Sigmoid colon (tissue), 7 donors: ENCODE data around the gene KCNK6. TPM values are rescaled to one million over a fixed set of nuclear protein-coding genes. Genes with fewer than 3 reads are reported as not detected.

Experiments used
- DNase-seq: peaks from one replicate; pipeline ENCODE4 v3.0.0-alpha.2; 2019
- H3K27ac ChIP-seq, 4 donors: fragments of 200-600 bp; sonication (generic); one replicate each; pipeline ENCODE4 v1.5.1; 2016 to 2019; ENCODE audit warnings: mild to moderate bottlenecking in 1 of 4
- H3K27me3 ChIP-seq, 3 donors: fragments of 200-600 bp; sonication (generic); one replicate each; pipeline ENCODE4 v1.5.1; 2019; ENCODE audit warnings: mild to moderate bottlenecking in 1 of 3
- H3K36me3 ChIP-seq, 4 donors: fragments of 200-600 bp; sonication (generic); one replicate each; pipeline ENCODE4 v1.5.1; 2016 to 2019
- H3K4me1 ChIP-seq, 4 donors: fragments of 200-600 bp; sonication (generic); one replicate each; pipeline ENCODE4 v1.5.1; 2017 to 2019
- H3K4me3 ChIP-seq, 4 donors: fragments of 200-600 bp; sonication (generic); one replicate each; pipeline ENCODE4 v1.5.1; 2017 to 2019; ENCODE audit warnings: mild to moderate bottlenecking in 2 of 4, moderate library complexity in 1 of 4
- H3K9me3 ChIP-seq, 4 donors: fragments of 200-600 bp in 3 of 4; sonication (generic) in 3 of 4; one replicate each; pipeline versions ENCODE4 v1.5.1 to v1.6.1; 2013 to 2019
- EP300 ChIP-seq, 4 donors: sonication (generic); formaldehyde crosslinking; IDR thresholded peaks; one replicate each; pipeline ENCODE4 v1.6.1; 2017; ENCODE audit warnings: antibody characterized with exemption in 4 of 4
- POLR2A ChIP-seq, 2 donors: fragments of 450-650 bp; IDR thresholded peaks; one replicate each; pipeline ENCODE4 v1.6.1; 2016; ENCODE audit warnings: antibody characterized with exemption in 2 of 2, mild to moderate bottlenecking in 2 of 2, moderate library complexity in 2 of 2
- POLR2AphosphoS5 ChIP-seq, 4 donors: sonication (generic); formaldehyde crosslinking; IDR thresholded peaks; one replicate each; pipeline ENCODE4 v1.6.1; 2017; ENCODE audit warnings: antibody characterized with exemption in 4 of 4
- WGBS, 2 donors: extraction: QIAGEN DNeasy Blood & Tissue Kit; methylation state at CpG; one replicate each; pipeline ENCODE4 v1.1.7; 2013; 5-methylcytosine and 5-hydroxymethylcytosine counted together
- intact Hi-C: fragments of 100-400 bp; cut with DNase I; formaldehyde crosslinking; loops from one replicate; pipeline ENCODE4 v1.15.1; 2023
- polyA plus RNA-seq, 3 donors: library from polyadenylated mRNA; stranded (reverse); fragments of 200-250 nt; gene quantifications; one replicate each; pipeline ENCODE4 v1.2.3, GENCODE V29; 2013
- total RNA-seq, 4 donors: library from RNA; depleted of rRNA; stranded (reverse); fragments of >200 nt; gene quantifications; one replicate each; pipeline ENCODE4 v1.1.0, GENCODE V29; 2016
- TF ChIP-seq, protein P1 (sequence below), 4 experiments: fragments of 450-650 bp in 3 of 4; fragments of 200-600 bp in 1 of 4; IDR thresholded peaks; one replicate each; pipeline ENCODE4 v1.5.1; 2016 to 2019; ENCODE audit warnings: antibody characterized with exemption in 4 of 4, mild to moderate bottlenecking in 3 of 4, moderate library complexity in 2 of 4
- donor health status: healthy with polysubstance abuse.
- donor health status: Bipolar disorder and iron deficiency.
- donor health status: healthy.

The KCNK6 gene
- total RNA-seq (10 to 100 TPM in 3 of 4 donors, 1 to 10 TPM in 1; 6.6 to 24.6 (median 14.2) TPM), polyA plus RNA-seq (10 to 100 TPM in 1 of 3 donors, 1 to 10 TPM in 2; 5.4 to 20.6 (median 6.0) TPM)

DNA sequence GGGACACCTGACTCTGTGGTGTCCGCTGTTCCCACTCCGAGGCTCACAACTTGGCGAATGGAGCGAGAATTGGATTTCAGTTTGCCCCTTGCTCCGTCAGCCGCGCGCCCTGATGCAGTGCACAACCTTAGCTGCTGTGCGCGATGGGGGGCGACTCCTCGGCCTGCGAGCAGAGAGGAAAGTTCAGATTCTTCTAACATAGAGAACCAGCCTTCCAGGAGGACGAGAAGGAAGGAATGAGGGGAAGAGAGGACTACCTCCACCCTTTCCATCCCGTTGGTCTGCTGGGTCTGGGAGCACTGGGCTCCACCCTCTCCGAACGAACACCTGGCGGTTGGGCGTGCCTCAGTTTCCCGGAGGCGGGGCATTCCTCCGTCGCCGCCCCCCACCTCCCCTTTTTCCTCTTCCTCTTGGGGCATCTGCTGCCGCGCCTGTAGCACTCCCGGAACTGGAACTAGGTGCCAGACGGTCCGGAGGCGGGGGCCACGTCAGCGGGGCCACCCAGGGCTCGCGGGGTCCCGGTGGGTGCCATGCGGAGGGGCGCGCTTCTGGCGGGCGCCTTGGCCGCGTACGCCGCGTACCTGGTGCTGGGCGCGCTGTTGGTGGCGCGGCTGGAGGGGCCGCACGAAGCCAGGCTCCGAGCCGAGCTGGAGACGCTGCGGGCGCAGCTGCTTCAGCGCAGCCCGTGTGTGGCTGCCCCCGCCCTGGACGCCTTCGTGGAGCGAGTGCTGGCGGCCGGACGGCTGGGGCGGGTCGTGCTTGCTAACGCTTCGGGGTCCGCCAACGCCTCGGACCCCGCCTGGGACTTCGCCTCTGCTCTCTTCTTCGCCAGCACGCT lies at the start of gene KCNK6:
Gene KCNK6, plus strand, starts transcription at position 425 of the 838 bp plus-strand sequence. Its CDS starts 106 bp downstream, at position 531.
- H3K4me3 ChIP-seq, result peak within 1 kb of the TSS; percentile 55 to 96 (median 64)
- H3K27me3 ChIP-seq, result no peaks in the 10 kb centered on the region
- H3K36me3 ChIP-seq, result peaks cover 0 to 5% (median 0%) of the 10 kb centered on the region in 4 donors
- intact Hi-C loops, result no loop called here
- peaks cover 0 to 72% (median 65%) of the 10 kb centered on the region in 4 donors for H3K4me1 ChIP-seq
- WGBS, 2 donors, result 2 to 4% methylated on average over 76 of the region's 76 CpGs
- H3K27ac ChIP-seq, result peak within 1 kb of the TSS; percentile 78 to 98 (median 91)
- H3K9me3 ChIP-seq, result no peaks in the 10 kb centered on the region
- no peak for DNase-seq
- TF ChIP-seq POLR2AphosphoS5 (IDR thresholded peaks at IDR 0.05) (peak; percentile 44 to 68 (median 66)), EP300 (IDR thresholded peaks at IDR 0.05) (no peak), POLR2A (IDR thresholded peaks at IDR 0.05) (peak; percentile 26 to 29)
- TF ChIP-seq, protein P1, sequence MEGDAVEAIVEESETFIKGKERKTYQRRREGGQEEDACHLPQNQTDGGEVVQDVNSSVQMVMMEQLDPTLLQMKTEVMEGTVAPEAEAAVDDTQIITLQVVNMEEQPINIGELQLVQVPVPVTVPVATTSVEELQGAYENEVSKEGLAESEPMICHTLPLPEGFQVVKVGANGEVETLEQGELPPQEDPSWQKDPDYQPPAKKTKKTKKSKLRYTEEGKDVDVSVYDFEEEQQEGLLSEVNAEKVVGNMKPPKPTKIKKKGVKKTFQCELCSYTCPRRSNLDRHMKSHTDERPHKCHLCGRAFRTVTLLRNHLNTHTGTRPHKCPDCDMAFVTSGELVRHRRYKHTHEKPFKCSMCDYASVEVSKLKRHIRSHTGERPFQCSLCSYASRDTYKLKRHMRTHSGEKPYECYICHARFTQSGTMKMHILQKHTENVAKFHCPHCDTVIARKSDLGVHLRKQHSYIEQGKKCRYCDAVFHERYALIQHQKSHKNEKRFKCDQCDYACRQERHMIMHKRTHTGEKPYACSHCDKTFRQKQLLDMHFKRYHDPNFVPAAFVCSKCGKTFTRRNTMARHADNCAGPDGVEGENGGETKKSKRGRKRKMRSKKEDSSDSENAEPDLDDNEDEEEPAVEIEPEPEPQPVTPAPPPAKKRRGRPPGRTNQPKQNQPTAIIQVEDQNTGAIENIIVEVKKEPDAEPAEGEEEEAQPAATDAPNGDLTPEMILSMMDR (IDR thresholded peaks at IDR 0.05), result no peak

DNA sequence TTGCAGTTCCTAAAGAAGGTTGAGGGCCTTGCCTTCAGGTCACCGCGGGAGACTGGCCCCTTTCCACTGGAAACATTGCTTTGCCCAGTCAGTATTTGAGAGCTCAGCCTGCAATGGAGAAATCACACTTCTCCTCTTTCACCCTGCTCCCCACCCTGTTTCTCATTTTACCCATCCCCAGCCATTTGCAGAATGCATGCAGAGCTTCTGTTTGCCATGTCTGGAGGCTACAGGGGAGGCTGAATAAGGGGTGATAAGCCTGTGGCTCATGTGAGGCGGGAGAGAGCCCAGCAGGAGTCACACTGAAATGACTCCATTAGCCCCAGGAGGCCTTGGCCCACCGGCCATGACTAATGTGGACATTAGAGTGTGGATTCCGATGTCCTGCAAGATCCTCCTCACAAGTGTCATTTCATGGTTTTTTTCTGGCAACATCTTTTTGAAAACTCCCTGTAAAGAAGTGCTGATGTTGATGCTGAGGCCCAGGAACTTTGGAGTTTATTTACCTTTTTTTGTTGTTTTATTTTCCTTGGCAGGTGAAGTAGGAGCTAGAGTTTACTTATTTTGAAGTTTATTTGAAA lies 49.0 kb upstream of the KCNK6 start:
- intact Hi-C loops, result no loop called here
- H3K4me3 ChIP-seq, result no peak overlapping the region
- no peaks in the 10 kb centered on the region for H3K36me3 ChIP-seq
- H3K9me3 ChIP-seq, result no peaks in the 10 kb centered on the region
- no peaks in the 10 kb centered on the region for H3K27me3 ChIP-seq
- peaks cover 0 to 44% (median 35%) of the 10 kb centered on the region in 4 donors for H3K4me1 ChIP-seq
- DNase-seq, result no peak
- no peak for TF ChIP-seq POLR2A (IDR thresholded peaks at IDR 0.05)
- H3K27ac ChIP-seq, result peak overlapping the region in 2 of 4 donors; percentile 25 to 42
- 68 to 89% methylated on average over 5 of the region's 5 CpGs for WGBS, 2 donors

DNA sequence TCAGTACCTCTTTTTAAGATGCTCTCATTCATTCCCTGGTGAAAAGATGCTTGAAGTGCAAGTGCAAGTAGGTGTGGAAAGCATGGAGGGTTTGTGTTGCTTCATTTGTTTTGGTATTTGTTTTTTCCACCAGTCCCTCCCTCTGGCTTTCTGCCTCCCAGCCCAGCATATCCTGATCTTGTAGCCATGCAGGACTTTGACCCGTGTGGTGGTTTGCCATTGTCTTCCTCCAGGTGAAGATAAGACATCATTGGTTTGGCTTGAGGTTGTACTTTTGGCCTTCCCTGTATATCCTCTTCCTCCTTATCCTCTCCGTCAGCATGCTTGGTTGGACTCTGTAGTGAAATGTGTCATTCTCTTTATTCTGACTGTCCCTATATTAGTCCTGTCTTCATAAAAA lies 46.1 kb upstream of the KCNK6 start:
- Histone ChIP-seq H3K9me3 (no peaks in the 10 kb centered on the region), H3K4me3 (no peak overlapping the region), H3K4me1 (peaks cover 0 to 55% (median 49%) of the 10 kb centered on the region in 4 donors), H3K27me3 (no peaks in the 10 kb centered on the region), H3K27ac (peak overlapping the region in 3 of 4 donors; percentile 38 to 61 (median 57)), H3K36me3 (no peaks in the 10 kb centered on the region)
- 15 to 61% methylated on average over 2 of the region's 2 CpGs for WGBS, 2 donors
- TF ChIP-seq, protein P1 (IDR thresholded peaks at IDR 0.05), result no peak
- TF ChIP-seq POLR2AphosphoS5 (IDR thresholded peaks at IDR 0.05) (no peak), EP300 (IDR thresholded peaks at IDR 0.05) (no peak), POLR2A (IDR thresholded peaks at IDR 0.05) (no peak)
- intact Hi-C loops, result no loop called here
- peak; percentile 28 for DNase-seq

DNA sequence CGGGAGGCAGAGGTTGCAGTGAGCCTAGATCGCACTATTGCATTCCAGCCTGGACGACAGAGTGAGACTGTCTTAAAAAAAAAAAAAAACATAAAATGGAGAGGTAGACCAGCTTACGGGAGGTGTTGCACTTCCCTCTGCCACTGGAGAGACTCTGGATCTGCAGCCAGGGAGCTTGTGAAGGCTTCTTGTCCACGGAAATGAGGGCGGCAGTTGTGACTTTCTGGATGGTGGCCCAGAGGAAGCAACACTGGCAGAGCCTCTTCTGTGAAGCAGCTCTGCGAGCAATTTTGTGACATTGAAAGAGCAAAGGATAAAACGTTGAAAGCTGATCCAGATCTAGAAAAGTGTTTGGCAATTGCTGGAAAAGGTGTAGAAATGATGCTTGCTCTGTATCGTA lies 44.9 kb upstream of the KCNK6 start:
- peaks cover 0 to 59% (median 56%) of the 10 kb centered on the region in 4 donors for H3K4me1 ChIP-seq
- no peak for DNase-seq
- H3K36me3 ChIP-seq, result no peaks in the 10 kb centered on the region
- H3K4me3 ChIP-seq, result no peak overlapping the region
- 20 to 62% methylated on average over 9 of the region's 9 CpGs for WGBS, 2 donors
- TF ChIP-seq POLR2A (IDR thresholded peaks at IDR 0.05) (no peak), POLR2AphosphoS5 (IDR thresholded peaks at IDR 0.05) (no peak)
- H3K27me3 ChIP-seq, result no peaks in the 10 kb centered on the region
- no peaks in the 10 kb centered on the region for H3K9me3 ChIP-seq
- intact Hi-C loops, result no loop called here
- peak overlapping the region in 2 of 4 donors; percentile 38 to 61 for H3K27ac ChIP-seq

DNA sequence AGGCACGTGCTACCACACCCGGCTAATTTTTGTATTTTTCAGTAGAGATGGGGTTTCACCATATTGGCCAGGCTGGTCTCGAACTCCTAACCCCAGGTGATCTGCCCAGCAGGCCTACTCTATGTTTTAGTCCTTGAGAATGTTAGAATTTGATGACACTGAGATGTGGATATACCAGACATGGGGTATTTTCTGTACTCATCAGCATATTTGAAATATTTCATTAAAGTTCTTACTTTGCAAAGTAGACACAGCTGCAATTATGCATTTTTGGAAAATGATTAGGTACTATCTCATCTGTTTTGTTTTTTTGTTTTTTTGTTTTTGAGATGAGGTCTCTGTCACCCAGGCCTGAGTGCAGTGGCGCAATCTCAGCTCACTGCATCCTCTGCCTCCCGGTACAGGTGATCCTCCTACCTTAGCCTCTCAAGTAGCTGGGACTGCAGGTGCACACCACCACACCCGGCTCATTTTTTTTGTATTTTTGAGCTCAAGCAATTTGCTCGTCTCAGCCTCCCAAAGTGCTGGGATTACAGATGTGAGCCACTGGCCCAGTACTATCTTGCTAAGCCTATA lies 42.6 kb upstream of the KCNK6 start:
- WGBS, 2 donors, result 87 to 94% methylated on average over 7 of the region's 7 CpGs
- Histone ChIP-seq H3K4me3 (no peak overlapping the region), H3K4me1 (peaks cover 0 to 61% (median 57%) of the 10 kb centered on the region in 4 donors), H3K9me3 (no peaks in the 10 kb centered on the region), H3K27me3 (no peaks in the 10 kb centered on the region), H3K36me3 (no peaks in the 10 kb centered on the region), H3K27ac (peak overlapping the region; percentile 61 to 82 (median 70))
- TF ChIP-seq POLR2A (IDR thresholded peaks at IDR 0.05), result no peak
- no peak for TF ChIP-seq POLR2AphosphoS5 (IDR thresholded peaks at IDR 0.05)
- TF ChIP-seq EP300 (IDR thresholded peaks at IDR 0.05), result no peak
- TF ChIP-seq, protein P1 (IDR thresholded peaks at IDR 0.05), result no peak
- intact Hi-C loops, result no loop called here
- DNase-seq, result no peak
